NCI-H2107 (cell line): Measurements from ENCODE around the gene HCN1.
"Not testable (repeated sequence)": the region's sequence is repeated elsewhere in the genome, so short reads cannot be mapped to it uniquely, and the experiment has no call there.

Experiments
- DNase-seq: peaks from one replicate; lab custom pipeline; 2025; lab: John Stamatoyannopoulos, UW

The HCN1 gene

DNA sequence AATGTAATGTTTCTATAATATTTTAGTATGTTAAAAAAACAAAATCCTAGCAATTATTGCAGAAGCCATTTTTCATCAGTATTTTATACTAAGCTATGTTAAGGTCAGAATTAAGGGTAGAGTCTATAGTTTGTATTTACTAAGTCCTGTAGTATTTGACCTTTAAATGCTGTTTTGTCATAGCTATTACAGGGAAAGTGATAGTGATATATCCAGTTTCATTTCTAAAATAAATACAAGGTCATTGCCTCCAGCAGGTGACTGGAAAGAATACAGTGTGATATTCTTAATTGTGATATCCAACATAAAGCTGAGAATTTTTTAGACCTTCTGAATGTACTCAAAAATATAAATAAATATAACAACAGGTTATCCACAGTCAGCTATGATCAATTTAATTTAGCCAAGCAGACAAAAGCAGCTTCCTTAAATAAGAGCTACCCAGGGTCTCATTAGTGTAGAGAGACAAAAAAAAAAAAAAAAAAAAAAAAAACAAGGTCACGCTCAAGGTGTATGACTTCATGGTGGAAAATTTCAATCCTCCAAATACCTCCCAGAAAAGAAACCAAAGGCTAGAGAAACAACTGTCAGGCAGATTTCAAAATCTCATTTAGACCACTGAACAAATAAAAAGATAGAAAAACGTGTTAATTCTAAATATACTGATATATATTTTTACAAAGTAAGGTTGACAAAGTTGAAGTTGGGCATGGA, 278.7 kb downstream of the HCN1 start:
- no peak for DNase-seq

DNA sequence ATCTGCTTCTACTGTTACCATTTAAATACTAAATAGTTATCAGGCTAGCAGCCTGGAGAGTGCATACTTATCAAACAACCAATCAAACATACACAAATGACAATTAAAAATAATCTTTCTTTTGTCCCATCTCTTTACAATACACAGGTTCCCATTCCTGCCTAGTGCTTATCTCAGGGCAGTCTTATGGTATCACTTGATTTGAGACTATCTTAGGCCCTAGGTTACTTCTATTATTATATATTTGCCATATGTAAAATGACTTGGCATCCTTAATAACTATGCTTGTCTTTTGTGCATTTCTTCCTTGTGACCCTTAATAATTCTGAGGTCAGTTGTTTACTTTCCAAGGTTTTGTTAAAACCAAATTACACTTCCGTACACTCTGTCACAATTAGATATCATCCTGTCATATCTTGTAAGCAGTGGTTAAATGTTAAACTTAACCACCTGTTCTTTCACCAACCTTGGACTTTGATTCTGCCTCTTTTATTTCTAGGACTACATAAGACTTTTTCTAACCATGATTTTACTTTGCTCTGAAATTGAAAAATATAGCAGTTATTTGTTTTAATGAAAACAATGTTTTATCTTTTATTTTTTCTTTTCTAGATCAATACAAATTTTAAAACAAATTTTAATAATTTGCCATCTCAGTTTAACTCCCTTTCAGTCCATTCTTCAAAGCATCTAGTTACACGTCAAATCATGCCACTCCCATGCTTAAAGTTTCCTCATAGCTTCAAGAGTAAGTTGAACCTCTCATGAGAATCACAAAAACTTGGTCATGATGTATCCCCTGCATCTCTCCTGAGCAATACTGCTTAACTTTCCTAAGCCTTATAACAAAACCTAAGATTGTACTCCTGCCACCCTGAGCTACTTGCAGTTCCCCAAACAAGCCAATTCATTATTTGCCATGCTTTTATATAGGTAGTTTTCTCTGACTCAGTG, 281.3 kb downstream of the HCN1 start:
- DNase-seq, result no peak

DNA sequence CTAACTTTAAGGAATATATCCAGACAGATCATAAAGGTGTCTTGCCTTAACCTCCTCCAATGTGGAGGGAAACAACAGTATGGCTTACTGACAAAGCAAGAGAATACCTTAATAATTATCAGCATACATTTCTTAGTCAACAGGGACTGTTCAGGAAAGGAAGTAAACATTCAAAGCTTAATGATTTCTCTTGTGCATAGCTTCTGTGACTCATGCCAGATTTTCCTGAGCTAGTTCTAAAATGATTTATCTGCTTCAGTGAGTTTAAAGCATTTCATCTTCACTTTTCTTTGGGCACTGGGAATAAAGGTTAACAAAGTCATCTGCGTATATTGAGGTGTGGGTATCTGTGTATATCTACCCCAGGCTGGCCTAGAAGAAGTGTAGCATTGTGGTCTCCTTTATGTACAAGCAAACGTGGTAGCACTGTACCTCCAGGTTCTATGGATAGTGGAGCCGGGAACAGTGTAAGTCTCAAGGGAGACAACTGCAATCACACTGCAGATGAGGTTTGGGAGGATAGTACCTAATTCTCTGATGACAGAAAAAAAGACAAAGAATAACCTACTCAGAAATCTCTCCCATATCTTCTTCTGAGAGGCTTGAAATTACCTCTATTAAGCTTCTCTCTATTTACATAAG, 284.1 kb downstream of the HCN1 start:
- DNase-seq, result no peak

DNA sequence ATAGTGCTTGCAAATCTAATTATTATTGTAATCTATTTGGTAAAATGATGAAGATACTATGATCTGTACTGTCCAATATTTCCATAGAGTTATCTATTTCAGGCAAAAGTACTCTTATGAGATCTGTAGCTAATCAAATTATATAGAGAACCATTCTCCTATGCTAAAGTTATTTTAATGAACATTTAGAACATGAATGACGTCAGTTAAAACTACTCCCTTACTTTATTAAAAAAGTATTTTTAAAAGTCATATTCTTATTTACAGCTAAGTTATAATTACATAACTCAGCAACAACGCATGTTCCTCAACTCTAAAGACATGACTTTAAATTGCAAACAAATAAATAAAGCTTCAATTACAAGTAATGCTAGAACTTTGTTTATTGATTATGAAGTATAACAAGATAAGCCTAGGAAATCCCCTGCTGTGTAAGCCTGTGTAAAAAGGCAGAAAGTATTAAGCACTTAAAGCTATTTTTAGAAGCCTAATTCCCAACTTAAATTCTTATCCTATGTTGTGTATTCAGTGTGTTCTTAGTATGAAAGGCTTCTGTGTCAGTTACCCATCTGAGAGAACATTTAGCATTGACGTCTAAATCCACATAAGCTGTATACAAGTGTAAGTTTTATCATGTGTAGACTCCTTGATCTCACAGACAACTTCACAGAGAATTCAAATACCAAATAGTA, 285.7 kb downstream of the HCN1 start:
- no peak for DNase-seq

DNA sequence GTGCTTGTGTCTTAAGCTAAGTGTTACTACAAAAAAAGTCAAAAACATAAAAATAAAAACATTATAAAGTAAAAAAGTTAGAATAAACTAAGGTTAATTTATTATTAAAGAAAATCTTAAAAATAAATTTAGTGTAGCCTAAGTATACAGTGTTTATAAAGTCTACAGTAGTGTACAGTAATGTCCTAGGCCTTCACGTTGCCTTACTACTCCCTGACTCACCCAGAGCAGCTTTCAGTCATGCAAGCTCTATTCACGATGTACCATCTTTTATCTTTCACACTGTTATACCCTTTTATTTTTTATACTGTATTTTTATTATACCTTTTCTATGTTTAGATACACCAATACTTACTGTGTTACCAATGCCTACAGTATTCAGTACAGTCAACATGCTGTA, 288.1 kb downstream of the HCN1 start:
- no peak for DNase-seq

DNA sequence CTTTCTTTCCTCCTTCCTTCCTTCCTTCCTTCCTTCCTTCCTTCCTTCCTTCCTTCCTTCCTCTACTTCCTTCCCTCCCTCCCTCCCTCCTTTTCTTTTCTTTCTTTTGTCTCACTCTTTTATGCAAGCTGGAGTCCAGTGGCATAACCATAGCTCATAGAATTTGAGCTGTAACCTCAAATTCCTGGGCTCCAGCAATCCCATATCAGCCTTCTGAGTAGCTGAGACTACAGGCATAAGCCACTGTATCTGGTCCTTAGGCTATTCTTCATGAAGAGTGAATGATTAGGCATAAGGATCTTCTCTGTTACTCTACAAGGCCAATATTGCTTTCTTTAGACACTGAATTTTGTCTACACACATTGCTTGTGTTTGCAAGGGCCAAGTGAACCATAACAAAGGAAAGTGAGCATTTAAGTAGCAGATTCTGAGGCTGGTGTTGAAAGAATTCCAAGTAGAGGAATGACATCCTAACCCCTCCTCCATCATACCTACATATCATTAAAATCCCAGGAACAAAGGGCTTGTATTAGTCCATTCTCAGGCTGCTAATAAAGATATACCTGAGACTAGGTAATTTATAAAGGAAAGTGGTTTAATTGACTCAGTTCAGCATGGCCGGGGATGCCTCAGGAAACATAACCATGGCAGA, 293.2 kb downstream of the HCN1 start:
- DNase-seq, result no peak

DNA sequence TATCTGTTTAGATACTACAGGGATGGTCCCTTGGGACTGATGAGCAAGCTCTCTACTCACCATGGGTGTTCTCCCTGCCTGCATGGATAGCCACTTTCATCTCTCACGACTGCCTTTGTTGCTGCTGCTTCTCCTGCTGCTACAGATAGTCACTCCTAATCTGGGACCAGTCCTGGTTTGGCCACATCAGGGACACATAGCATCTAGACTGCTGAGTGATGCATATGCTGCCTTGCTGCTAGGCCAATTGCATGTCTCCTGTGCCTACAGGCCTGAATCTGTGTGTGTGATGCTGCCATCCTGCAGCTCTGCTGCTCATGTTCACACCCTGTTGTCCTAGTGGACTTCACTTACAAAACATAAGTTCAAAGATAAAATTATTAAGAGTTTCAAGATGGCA, 297.1 kb downstream of the HCN1 start:
- DNase-seq, result peak; percentile 16

DNA sequence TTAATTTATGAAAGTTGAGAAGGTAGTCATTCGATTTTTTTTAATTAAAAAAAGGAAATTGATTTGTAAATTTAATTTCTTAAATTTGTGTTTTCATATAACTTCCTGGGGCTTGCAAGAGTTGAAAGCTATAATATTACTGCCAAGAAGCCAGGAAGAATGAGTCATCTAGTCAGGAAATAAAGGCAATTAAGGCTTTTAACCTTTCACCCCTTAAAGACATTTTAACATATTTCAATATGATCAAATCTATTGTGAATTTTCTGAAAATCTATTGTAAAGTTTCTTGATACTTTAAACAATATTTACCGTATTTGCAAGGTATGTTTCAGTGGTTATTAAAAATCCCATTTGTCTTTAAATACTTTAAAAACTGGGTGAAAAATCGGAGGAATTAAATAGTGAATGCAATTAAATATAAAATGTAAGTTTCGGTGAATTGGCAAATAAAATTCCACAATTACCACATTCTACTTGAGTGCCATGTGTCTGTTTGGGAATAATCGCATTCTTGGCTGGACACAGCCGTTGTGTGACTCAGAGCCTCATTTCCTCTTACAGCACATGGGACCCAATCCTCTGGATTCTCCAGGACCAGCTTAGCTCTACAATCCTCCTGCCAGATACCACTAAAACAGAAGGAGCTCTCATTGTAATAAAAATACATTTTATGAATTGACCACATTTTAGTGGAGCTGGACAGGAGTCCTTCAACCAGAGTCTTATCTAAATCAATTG, 310.7 kb downstream of the HCN1 start:
- DNase-seq, result no peak

DNA sequence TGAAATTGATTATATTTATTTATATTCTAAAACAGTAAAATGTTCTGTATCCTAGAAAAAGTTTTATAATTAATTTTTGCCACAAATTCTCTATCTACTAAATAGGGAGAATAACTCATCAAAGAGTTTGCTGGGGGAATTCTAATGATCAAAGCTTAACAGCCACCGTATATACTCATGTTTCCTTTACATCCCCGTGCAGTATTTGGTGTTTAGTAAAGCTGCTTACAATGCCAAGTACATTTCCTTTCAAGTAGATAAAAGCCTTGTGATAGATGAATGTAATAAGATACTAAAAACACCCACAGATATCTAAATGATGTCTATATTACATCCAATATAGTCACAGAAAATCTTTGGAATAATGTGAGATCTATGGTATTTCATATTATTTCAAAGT, 312.2 kb downstream of the HCN1 start:
- DNase-seq, result no peak

DNA sequence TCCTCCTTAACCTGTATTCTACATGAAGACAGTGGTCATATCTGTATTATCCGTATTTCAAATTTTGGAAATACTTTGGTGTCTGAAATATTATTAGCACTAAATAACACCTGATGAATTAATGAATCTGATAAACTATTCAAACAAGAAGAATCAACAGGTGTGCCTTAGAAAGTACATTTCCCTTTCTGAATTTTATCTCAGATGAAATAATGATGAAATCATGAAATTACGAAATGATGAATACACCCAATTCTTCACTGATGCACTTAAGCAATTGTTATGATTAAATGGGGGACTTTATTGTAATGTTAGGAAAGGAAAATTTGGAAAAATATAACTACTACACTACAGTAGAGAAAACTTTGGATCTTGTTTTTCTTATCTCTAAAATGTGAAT, 313.6 kb downstream of the HCN1 start:
- no peak for DNase-seq

DNA sequence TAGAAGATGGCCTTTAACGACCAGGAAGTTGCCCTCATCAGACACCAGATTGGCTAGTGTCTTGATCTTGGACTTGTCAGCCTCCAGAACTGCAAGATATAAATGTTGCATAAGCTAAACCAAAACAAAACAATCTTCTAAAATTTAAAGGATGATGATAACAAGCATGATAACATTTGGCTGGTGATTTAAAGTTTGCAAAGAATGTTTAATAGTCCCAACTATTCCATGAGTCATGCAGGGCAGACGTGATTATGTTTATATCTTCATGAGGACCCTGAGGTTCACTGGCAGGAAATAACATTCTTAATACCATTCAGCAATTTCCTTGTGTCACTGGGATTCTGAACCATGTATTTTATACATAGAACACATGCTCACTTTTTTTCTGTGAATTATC, 319.8 kb downstream of the HCN1 start:
- no peak for DNase-seq

DNA sequence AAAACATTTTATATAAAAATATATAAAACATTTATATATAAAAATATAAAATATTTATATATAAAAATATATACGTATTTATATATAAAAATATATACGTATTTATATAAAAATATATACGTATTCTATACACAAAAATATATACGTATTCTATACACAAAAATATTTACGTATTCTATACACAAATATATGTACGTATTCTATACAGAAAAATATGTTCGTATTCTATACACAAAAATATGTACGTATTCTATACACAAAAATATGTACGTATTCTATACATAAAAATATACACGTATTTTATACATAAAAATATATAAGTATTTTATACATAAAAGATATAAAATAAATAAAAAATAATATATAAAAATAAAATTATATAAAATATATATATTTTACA, 323.6 kb downstream of the HCN1 start:
- no peak for DNase-seq

DNA sequence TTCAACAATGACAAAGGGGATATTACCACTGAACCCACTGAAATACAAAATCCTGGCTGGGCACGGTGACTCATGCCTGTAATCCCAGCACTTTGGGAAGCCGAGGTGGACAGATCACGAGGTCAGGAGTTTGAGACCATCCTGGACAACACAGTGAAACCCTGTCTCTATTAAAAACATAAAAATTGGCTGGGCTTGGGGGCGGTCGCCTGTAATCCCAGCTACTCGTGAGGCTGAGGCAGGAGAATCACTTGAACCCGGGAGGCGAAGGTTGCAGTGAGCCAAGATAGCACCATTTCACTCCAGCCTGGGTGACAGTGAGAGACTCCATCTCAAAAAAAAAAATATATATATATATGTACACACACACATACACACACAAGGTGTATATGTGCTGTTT, 324.8 kb downstream of the HCN1 start:
- not testable (repeated sequence) for DNase-seq

DNA sequence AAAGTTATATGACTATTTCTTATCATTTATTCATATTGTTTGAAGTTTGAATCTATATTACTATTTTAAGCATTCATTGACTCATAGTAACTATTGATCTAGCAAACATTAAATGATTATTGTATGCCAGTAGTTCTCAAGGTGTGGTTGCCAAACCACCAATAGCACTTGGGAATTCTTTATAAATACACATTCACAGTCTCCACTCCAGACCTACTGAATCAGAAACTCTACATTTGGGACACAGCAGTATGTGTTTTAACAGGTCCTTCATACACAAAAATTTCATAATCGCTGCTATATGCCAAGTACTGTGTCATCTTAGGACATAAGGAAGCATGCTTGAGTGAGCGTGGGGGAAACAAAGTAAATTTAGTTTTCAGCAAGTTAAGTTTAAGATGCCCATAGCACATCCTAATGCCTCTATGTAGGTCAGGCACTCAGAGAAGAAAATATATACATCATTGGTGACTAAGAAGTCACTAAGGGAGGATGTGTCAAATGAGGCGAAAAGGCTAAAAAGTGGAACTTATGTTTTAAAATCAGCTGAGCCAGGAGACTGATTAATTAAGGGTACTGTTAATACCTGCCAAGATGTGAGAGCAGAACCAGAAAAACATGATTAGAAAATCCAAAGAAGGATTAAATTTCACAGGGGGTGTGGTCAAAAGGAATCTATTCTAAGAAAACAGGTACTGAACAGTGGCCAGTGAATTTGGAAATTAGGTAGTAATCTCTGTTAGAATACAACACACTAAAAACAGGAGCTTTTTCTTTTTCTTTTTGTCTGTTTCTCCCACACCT, 340.8 kb downstream of the HCN1 start:
- DNase-seq, result no peak

DNA sequence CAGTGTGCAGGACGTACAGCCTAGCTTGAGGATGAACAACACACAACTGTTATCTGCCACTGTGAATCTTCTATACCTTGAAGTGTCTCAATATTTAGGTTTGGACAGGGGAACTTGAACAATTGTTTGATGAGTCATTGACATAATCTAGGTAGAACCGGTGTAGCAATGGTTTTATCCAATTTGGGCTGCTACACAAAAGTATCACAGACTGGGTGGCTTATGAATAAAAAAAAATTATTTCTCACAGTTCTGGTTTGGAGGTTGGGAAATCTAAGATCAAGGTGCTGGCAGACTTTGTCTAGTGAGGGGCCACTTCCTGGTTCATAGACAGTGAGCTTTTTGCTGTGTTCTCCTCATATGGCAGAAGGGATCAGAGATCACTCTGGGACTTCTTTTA, 359.7 kb downstream of the HCN1 start:
- DNase-seq, result no peak

DNA sequence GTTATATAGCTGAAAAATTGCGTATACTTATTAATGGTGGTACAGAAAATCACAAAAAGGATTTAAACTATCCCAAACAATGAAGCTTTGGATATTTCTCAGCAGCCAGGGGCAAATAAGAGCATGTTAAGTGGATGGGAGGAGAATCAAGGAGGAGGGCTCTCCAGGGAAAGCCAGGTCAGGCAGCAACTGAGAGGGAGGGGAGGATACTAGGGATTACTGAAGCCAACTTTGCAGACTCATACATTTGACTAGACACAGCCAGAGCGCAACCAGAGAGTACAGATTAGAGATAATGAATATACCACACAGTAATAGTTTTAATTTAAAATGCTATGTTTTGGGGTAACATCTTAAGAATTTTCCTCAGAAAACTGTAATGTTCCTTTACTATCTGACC, 360.2 kb downstream of the HCN1 start:
- DNase-seq, result no peak

DNA sequence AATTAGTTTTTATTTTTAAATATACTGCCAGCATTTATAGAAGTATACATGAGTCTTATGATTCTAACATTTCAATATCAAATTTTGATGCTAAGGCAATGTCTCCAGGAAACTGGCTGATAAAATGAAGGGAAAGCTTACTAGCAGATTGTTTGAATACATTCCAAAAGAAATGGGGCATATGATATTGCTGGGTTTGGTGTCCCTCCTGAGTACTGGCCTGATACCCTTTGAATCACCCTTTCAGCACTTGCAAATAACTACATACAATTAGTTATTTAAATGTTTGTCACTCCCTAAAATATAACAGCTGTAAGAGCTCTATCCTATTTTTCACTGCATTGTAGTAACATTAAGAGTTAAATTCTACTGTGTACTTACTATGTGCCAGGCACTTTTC, 360.8 kb downstream of the HCN1 start:
- no peak for DNase-seq

DNA sequence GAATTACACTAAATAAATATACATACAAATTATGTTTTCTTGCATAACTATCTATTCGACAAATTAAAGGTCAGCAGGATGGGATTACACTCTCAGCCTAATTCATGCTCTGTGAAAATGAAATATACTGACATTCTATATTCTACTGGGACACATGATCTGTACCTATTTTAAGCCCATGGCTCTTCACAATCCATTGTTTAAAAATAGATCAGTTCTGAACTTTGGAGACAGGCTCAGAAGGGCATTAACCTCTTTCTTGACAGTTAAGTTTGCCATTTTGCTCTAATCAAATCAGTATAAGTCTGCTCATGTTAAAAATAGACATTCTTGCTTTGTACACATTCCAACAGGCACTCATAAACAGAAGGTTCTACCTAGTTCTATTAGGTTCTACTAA, 361.2 kb downstream of the HCN1 start:
- no peak for DNase-seq

DNA sequence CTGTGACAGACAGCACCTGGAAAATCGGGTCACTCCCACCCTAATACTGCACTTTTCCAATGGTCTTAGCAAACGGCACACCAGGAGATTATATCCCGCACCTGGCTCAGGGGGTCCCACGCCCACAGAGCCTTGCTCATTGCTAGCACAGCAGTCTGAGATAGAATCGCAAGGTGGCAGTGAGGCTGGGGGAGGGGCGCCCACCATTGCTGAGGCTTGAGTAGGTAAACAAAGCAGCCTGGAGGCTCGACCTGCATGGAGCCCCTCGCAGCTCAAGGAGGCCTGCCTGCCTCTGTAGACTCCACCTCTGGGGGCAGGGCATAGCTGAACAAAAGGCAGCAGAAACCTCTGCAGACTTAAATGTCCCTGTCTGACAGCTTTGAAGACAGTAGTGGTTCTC, 383.6 kb downstream of the HCN1 start:
- not testable (repeated sequence) for DNase-seq

DNA sequence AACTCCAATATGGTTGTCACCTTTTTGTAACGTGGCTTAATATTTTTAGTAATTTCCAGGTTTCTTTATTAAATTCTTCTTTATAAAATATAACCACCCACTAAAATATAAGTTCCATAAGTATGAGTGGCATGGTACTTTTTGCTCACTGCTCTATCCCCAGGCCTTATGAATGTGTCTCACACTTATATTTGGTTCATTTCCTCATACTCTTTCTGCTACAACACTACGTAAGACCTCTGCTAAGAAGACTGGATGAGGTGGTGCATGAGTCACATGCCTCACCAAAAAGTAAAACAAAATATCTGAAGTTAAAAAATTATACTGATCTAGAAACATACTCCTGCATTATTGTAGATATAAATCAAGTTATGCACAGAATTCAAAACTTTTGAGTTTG, 400.9 kb downstream of the HCN1 start:
- no peak for DNase-seq
